Measurements from ENCODE around the gene THOP1.

Gene THOP1

GRCh38 chr19:2804156-2805004, 19.1 kb downstream of the THOP1 start:
- no peak for DNase-seq

DNA sequence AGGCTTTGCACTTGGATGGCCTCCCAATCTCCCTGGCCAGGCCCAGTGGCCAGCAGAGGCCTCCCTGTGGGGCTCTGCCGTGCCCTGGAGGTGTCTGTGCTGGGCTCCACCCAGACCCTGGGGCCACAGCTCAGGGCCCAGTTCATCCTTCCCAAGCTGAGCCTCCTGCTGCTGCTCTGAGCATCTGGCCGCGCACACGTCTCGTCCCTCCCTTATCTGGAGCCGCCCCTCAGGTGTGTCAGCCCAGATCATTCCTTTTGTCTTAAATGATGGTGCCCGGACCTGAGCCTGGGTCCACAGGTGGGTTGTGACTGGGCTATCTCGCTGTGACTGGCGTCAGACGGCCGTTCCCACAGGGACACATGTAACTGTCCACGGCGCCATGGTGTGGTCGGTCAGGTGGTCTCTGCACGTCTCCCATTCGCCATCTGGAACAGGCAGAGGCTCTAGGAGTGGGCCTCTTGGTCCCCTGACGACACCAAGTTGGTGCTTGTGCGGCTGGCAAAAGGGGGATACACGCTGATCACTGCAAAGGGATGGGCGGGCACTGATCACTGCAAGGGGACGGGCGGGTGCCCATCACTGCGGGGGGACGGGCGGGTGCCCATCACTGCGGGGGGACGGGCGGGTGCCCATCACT, 20.1 kb downstream of the THOP1 start:
- no peak for DNase-seq

GRCh38 chr19:2805991-2806649, 20.8 kb downstream of the THOP1 start:
- DNase-seq: no peak

GRCh38 chr19:2806736-2807378, 21.6 kb downstream of the THOP1 start:
- DNase-seq: no peak

DNA sequence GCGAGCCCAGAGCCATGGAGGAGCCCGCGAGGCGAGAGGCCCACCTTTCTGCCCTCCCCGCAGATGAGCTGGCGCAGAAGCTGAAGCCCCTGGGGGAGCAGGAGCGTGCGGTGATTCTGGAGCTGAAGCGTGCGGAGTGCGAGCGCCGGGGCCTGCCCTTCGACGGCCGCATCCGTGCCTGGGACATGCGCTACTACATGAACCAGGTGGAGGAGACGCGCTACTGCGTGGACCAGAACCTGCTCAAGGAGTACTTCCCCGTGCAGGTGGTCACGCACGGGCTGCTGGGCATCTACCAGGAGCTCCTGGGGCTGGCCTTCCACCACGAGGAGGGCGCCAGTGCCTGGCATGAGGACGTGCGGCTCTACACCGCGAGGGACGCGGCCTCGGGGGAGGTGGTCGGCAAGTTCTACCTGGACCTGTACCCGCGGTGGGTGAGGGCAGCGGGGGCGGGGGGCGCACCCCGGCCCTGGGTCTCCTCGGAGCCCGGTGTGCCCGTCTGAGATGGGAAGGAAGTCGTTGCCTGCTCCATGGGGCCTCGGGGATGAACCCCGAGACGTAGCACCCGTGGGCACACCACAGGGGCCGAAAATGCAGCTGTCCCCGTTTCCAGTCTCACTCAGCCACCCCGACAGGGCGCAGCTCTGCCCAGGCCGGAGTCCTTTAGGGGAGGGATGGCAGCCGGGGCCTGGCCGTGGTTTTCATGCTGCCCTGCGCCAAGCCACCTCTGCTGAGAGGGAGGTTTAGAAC, 22.3 kb downstream of the THOP1 start:
- DNase-seq: no peak

DNA sequence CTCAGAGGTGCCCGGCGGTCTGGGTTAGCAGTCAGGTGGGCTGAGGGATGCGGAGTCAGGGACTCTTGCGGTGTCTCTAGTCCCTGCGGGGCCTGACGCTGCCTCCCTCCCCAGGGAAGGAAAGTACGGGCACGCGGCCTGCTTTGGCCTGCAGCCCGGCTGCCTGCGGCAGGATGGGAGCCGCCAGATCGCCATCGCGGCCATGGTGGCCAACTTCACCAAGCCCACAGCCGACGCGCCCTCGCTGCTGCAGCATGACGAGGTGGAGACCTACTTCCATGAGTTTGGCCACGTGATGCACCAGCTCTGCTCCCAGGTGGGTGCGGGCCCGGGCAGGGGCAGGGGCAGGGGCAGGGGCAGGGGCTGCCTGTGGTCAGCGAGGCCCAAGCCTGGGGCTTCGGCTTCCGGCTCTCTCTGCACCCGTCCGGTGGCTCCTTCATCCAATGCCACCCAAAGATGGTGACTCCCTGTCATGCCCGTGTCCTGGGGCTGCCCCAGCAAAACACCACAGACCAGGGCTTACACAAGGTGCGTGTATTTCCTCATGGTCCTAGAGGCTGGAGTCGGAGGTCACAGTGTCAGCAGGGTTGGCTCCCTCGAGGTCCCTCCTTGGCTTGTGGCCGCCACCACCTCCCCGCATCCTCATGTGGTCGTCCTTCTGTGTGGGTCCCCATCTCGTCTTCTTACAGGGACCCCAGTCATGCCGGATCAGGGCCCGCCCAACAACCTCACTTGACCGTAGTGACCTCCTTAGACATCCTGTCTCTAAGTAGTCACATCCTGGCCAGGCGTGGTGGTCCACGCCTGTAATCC, 23.0 kb downstream of the THOP1 start:
- no peak for DNase-seq

GRCh38 chr19:2809387-2810140, 24.3 kb downstream of the THOP1 start:
- DNase-seq: no peak

GRCh38 chr19:2810141-2811091, 25.1 kb downstream of the THOP1 start:
- no peak for DNase-seq

DNA sequence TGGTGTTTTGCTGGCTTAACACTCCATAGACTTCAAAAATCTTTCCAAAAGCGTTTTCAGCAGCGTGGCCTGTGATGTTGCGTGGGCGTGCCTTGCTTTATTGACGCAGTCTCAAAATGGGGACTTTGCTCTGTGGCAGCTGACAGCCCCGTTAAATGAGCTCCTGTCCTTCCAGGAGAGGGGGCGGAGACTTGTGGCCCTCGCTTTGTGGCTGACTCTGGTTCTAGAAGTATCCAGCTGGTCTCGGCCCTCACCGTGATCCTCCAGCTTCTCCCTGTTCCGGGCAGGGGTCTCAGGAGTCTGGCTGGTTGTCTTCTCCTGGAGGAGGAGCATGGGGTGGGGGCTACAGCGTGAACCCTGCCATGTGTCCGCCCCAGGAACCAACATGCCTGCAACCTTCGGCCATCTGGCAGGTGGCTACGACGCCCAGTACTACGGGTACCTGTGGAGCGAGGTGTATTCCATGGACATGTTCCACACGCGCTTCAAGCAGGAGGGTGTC, 26.0 kb downstream of the THOP1 start:
- no peak for DNase-seq

DNA sequence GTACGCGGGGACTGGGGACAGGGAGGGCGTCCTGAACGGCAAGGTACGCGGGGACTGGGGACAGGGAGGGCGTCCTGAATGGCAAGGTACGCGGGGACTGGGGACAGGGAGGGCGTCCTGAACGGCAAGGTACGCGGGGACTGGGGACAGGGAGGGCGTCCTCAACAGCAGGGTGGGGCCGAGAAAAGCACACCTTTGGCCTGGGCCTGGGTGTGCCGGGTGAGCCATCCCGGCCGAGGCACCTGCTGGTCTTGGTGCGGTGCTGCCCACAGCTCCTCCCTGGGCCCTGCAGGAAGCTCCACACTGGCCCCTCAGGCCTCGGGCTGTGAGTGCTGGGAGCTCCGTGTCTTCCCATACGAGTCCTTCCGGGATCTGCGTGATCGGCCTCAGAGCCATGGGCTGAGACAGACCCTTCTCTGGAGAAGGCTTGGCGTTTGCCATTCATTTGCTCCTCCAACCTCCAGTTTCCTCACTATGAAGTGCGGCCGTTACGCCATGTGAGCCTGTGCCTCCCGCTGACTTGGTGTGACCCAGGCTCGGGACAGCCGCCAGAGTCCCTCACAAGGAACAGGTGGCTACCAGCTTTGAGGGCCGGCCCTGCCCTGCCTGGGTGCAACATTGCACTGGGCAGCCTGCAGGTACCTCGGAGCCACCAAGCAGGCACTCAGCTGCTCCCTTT, 26.6 kb downstream of the THOP1 start:
- DNase-seq: no peak

GRCh38 chr19:2812414-2813234, 27.3 kb downstream of the THOP1 start:
- DNase-seq: no peak

DNA sequence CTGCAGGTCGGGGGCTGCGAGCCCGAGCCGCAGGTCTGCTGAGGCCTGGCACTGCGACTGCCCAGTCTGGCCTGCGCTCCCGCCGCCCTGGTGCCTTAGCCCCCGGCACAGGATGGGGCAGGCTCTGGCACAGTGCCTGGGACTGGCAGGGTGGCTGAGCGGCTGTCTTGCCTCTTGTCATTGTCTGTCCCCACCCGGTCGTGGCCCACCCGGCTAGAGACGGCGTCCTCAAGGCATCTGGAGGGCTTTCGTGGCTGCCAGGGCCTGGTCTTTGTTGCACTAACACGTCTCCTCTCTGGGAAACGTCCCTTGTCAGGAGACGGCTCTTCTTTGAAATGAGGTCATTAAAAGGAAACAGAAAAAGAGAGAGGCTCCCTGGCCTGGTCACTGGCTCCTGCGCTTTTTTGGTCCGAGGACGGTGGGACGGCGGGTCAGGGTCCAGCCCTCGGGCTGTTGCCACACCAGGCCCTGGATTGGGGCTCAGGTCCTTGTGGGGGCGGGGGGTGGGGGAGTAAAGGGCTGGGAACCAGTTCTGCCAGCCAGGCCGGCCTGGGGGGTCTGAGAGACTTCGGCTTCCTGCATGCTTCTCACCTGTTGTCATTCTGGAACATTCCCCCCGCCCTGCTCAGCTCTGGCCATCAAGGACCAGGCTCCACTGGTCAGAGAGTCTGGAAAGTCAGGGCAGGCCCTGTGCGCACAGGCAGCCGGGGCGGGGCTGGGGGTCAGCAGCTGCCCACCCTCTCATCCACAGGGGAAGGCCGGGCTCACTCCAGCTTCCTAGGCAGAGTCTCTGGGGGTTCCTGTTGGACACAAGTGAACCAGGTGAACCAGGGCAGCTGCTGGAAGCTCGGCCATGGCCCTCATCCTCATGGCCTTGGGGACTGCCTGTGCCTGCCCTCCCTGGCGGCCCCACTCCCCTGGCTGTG, 28.2 kb downstream of the THOP1 start:
- no peak for DNase-seq

GRCh38 chr19:2814426-2814825, 29.1 kb downstream of the THOP1 start:
- DNase-seq: no peak

DNA sequence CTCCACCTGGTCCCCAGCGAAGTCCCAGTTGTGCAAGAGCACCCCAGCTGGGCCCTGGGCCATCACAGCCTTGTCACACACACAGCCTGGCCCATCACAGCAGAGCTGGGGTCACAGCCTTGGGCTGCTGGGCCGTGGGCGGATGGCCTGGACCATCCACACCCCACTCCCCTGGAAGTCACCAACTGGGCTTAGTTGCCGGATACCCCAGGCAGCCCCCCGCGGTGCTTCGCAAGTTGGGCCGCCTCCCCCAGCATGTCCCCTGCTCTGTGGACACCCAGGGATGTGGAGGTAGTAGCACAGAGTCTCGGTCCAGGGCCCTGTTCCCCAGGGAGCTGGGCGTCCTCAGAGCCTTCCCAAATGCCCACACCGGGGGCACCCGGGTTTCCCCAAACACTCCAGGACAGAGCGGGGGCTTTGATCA, 29.9 kb downstream of the THOP1 start:
- DNase-seq: no peak

DNA sequence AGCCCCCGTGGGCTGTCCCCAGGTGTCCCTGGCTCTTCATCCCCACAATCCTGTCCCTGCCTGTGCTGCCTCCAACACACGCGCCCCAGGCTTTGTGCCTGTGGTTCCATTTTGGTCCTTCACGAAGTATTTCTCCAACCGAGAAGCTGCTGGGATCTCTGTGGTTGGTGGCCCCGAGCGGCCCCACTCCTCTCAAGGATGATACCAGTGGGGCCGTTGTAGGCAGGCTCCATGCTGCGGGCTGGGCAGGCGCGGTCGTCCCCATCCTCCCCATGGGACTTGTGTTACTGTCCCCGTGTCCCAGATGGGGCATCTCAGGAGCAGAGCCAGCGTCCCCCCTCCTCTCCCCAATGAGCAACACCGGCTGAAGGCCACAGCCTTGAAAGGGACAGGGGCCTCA, 30.6 kb downstream of the THOP1 start:
- no peak for DNase-seq

DNA sequence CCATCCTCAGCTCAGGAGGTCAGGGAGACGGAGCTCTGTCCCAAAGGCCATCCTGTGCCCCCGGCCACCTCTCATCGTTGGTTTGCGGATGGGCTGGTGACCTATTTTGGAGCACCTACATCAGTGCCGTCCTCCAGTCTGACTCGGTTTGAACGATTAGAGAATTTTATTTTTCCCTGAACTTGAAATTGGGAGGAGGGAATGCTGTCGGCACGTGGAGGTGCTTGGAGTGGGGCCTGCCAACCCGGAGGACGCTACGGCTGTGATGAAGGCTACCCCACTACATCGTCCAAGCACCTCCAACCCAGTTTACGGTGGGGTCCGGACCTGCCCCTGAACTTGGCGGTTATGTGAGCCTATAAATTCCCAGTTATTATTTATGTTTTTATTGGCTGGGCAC, 31.3 kb downstream of the THOP1 start:
- no peak for DNase-seq

All from CD4-positive, alpha-beta T cell treated with Interferon alpha-2 for 1 hour (primary cell).